Sigmoid colon (tissue), 4 donors: ENCODE measurements around the gene LITAFD.

Experiments used
- POLR2A ChIP-seq, 2 donors: fragments of 450-650 bp; IDR thresholded peaks; one replicate each; pipeline ENCODE4 v1.6.1; 2016; ENCODE audit warnings: antibody characterized with exemption in 2 of 2, mild to moderate bottlenecking in 2 of 2, moderate library complexity in 2 of 2
- POLR2AphosphoS5 ChIP-seq, 4 donors: sonication (generic); formaldehyde crosslinking; IDR thresholded peaks; one replicate each; pipeline ENCODE4 v1.6.1; 2017; ENCODE audit warnings: antibody characterized with exemption in 4 of 4
- TF ChIP-seq, protein P1 (sequence below), 4 experiments: fragments of 450-650 bp in 3 of 4; fragments of 200-600 bp in 1 of 4; IDR thresholded peaks; one replicate each; pipeline ENCODE4 v1.5.1; 2016 to 2019; ENCODE audit warnings: antibody characterized with exemption in 4 of 4, mild to moderate bottlenecking in 3 of 4, moderate library complexity in 2 of 4

DNA sequence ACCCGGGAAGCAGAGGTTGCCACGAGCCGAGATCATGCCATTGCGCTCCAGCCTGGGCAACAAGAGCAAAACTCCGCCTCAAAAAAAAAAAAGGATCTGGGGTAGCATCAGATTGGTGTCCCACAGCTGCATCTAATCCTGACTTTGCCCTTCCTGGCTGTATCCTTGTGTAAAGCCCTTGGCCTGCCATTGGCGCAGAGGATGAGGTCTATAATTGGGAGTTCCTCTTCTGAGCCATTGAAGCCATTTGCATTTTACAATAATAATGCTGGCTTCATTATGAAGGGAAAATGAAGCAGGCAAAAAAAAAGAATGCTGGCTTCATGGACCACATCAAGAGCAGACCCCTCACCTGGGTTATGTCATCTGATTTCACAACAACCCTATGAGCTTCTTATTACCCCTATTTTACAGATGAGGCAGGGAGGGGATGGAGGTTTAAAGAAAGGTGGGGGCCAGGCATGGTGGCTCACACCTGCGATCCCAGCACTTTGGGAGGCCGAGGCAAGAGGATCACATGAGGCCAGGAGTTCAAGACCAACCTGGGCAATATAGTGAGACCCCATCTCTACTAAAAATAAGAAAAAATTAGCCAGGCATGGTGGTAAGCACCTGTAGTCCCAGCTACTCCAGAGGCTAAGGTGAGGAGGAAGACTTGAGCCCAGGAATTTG is 1.2 kb upstream of the LITAFD start:
- TF ChIP-seq, protein P1, sequence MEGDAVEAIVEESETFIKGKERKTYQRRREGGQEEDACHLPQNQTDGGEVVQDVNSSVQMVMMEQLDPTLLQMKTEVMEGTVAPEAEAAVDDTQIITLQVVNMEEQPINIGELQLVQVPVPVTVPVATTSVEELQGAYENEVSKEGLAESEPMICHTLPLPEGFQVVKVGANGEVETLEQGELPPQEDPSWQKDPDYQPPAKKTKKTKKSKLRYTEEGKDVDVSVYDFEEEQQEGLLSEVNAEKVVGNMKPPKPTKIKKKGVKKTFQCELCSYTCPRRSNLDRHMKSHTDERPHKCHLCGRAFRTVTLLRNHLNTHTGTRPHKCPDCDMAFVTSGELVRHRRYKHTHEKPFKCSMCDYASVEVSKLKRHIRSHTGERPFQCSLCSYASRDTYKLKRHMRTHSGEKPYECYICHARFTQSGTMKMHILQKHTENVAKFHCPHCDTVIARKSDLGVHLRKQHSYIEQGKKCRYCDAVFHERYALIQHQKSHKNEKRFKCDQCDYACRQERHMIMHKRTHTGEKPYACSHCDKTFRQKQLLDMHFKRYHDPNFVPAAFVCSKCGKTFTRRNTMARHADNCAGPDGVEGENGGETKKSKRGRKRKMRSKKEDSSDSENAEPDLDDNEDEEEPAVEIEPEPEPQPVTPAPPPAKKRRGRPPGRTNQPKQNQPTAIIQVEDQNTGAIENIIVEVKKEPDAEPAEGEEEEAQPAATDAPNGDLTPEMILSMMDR (IDR thresholded peaks at IDR 0.05): no peak
- no peak for TF ChIP-seq POLR2AphosphoS5 (IDR thresholded peaks at IDR 0.05)
- no peak for TF ChIP-seq POLR2A (IDR thresholded peaks at IDR 0.05)
